ENCODE data around the gene C16orf92.
"Not testable (repeated sequence)": the region's sequence is repeated elsewhere in the genome, so short reads cannot be mapped to it uniquely, and the experiment has no call there.

The C16orf92 gene

DNA sequence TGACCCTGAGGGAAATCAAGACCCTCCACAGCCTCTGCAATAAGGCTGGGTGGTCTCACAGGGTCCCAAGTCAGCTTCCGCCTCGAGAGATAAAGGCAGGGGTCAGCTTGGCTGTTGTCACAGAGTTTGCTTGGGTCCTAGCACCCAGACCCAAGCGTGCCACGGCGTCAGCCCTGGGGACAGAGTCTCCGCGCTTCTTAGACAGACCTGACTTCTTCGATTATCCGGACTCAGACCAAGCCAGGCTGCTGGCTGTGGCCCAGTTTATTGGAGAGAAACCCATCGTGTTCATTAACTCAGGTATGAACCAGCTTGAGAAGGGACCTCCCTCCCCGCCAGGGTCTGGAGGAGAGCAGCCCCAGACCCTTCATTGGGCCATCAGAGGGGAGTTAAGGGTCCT, 588 bp downstream of the C16orf92 start:
- FAIRE-seq (no peak), DNase-seq (ENCODE audit: insufficient read length, low spot score) (no peak)

DNA sequence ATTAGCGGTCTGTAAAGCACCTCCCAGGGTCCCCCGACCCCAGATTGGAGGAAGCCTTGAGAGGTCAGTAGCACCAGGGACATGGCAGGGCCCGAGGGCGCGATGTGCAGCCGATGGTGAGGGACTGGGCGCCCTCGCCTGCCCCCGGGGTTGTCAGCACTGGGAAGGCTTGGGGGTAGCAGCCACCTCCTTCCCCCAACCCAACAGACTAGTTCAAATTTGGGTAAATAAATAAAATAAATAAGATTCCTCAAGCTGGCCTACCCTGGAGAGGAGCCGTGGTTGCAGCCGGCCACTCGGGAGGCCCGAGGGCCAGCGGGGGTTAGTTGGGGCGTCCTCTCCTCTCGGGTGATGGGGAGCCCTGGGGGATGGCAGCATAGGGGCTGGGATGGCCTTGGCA, 1.5 kb downstream of the C16orf92 start:
- FAIRE-seq (no peak), DNase-seq (ENCODE audit: insufficient read length, low spot score) (no peak)

DNA sequence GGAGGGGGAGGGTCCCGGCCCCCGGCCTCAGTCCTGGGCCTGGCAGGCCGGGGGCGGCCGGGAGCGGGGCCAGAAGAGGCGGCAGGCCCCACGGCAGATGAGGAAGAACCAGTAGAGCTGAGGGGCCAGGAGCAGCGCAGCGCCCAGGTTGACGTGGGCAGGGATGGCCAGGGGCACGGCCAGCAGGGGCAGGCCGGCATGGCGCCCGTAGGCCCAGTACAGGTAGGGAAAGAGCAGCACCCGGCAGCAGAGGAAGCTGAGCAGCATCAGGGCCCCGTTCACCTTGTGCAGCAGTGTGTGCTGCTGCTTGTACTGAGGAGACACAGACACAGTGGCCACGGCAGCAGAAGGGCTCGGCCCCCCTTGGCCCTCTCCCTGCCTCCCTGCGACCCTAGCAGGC, 2.2 kb downstream of the C16orf92 start:
- DNase-seq (ENCODE audit: insufficient read length, low spot score) (no peak), FAIRE-seq (no peak)

DNA sequence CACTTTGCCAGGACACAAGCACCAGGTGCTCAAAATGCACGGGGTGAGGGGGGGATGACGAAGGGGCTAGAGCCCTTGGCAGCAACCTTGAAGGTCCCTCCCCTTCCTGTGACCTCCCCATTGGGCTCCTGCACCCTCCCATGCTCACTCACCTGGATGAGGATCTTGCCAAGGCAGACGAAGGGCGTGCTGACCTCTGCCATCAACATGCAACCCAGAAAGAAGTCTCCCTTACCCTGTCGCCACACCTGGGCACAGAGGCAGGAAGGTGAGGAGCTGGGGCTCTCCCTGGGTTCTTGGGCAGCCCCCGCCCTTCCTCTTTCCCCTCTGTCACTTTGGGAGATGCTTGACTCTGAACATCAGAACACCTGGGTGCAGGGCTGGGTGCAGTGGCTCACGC, 2.6 kb downstream of the C16orf92 start:
- FAIRE-seq: no peak
- no peak for DNase-seq (ENCODE audit: insufficient read length, low spot score)

DNA sequence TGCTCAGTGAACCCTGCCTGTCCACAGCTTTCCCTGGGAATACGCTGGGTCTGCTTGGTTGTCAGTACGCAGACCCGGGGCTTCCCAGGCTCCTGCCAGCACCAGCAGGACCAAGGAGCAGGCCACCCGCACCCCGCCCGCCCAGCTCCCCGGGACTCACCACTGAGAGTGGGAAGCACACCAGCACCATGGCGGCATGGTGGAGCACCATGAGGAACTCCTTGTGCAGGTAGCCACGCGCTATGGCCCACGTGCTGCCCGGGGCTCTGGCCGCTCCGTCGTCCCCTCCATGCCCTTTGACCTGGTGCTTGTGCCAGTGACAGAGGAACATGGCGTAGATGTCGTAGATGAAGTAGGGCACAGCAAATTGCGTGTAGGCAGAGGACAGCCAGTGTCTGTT, 3.5 kb downstream of the C16orf92 start:
- FAIRE-seq: no peak
- DNase-seq (ENCODE audit: insufficient read length, low spot score): no peak

DNA sequence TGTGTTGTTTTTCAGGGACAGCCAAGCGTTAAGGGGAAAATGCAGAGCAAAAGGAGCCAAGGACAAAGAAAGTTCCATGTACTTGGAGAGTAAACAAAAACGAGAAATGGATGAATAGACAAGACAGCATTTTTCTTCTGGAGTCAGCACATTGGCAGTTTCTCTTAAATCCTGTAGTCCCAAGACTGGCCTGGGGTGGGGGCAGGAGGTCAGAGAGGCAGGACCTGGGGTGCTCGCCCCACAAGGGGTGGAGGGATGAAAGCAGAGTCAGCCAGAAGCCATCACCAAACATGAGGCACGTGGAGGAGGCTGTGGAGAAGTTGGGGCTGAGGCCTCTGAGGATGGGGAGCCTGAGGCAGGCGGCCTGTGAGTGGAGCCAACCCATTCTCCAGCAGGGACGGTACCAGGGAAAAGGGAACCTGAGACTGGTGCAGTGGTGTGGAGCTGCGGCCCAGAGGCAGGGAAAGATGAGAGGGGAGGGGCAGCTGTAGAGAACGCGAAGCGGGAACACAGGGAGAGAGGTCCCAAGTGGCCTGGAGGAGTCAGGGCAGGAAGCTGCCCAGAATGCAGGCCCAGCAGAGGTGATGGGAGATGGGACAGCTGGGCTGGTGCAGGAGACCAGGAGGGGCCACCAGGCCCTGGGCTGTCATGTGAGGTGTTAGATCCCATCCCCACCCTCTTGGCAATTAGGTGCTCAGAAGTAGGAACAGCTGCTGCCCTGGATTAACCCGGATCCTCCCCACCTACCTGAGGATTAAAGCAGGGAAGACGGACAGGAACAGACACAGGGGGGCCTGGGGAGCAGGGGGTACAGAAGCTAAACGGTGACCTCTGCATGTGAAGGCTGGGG, 4.8 kb downstream of the C16orf92 start:
- FAIRE-seq: no peak
- DNase-seq (ENCODE audit: insufficient read length, low spot score): no peak

DNA sequence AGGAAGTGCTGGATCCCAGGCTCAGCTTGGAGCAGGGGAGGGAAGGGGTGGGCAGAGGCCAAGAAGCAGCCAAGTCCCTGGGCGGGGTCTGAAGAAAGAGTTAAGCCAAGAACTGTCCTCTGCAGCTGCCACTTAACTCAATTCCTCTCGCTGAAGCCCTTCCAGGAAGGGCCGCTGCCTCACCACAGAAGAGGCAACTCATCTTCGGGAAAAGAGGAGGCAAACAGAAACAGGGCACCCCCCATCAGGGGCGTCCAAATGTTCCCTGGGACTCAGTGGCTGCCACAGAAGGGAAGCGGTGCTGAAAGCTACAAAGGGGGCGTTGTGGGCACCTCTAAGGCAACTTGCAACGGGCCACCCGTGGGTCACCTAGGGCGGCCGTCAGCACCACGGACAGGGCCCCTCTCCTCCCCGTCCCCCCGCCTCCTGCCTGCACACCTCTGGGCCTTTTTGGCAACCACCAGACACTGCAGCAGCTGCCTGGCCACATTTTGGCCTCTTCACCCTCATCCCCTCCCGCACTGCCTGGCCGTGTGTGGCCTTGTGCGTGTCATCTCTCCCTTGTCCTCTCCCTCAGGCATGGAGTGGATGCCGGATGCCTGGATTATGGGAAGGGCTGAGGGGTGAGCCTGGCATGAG, 5.6 kb downstream of the C16orf92 start:
- DNase-seq (ENCODE audit: insufficient read length, low spot score) (no peak), FAIRE-seq (no peak)

DNA sequence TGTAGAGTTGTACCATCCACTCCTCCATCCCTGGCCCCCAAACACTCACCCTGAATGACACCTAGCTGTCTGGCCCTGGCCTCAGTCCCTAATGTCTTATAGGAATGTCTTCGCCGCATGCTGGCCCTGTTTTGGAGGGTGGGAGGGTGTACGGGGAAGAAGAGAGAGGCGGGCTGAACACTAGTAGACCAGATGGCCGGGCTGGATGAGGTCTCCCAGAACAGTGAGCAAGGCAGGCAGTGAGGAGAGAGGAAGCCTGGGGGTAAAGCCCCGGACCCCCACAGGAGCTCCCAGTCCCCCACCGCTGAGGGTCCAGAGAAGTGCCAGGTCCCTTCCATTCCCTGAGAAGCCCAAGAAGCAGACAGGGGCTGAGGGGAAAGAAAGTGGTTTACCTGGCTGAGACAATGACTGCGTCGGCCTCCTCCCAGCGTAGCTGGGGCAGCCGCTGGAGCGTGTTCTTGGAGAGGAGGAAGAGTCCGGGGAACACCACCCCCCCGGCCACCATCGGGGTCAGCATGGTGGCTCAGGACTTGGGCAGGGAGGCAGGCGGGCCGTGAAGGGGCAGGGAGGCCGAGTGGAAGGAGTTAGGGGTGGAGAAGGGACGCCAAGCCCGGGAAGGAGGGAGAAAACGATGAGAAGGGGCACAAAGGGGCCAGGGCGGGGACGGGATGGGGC, 7.2 kb downstream of the C16orf92 start:
- FAIRE-seq: no peak

DNA sequence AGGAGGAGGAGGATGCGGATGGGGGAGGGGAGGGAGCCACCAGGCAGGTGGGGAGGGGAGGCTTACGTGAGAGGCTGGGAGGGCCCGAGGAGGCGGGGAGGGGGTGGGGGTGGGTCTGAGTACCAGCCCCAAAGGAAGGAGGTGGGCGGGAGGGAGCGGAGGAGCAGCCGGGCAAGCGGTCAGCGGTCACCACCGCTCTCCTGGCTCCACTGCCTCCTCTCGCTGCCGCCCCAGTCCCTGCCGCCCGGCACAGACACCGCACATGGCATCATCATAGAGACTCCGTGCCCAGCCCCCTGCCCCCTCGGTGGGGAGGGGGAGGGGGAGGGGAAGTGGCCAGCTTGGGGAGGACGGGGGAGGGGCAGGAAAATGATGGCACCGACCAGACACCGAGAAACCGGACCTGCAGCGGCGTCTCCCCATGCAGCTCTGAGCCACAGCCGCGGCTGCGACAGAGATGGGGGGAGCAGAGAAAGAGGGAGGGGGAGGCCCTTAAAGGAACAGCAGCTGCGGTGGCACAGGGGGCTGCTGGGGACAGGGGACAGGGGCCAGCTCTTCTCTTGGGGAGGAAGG, 7.9 kb downstream of the C16orf92 start, which contains the start of gene TLCD3B:
Gene TLCD3B, minus strand, starts transcription at position 431 of the 573 bp plus-strand sequence. CDS start 744 bp downstream, outside the sequence.
- no peak for FAIRE-seq
- DNase-seq (ENCODE audit: insufficient read length, low spot score): no peak

More for the DNA sequence above, 7.2 kb downstream of the C16orf92 start:
- no peak for DNase-seq (ENCODE audit: insufficient read length, low spot score)

DNA sequence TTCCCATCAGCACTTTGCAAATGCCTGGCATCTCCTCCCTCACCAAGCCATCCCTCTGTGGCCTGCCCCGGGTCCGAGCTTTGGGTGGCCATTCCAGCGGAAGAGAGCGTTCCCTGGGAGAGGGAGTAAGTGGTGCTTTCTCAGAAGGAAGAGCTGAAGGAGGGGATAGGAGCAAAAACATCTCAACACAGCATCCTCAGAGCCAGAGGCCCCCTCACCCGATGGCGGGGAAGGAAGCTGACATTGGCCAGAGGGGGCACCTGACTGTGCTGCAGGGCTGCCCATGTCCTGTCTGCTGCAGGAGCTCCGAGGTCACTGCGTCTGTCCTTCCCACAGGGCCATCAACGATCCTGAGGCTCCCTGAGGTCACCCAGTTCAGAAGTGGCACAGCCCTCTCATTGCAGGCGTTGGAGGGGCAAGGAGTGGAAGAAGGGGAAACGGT, 8.5 kb downstream of the C16orf92 start:
- DNase-seq (ENCODE audit: insufficient read length, low spot score) (no peak), FAIRE-seq (no peak)

DNA sequence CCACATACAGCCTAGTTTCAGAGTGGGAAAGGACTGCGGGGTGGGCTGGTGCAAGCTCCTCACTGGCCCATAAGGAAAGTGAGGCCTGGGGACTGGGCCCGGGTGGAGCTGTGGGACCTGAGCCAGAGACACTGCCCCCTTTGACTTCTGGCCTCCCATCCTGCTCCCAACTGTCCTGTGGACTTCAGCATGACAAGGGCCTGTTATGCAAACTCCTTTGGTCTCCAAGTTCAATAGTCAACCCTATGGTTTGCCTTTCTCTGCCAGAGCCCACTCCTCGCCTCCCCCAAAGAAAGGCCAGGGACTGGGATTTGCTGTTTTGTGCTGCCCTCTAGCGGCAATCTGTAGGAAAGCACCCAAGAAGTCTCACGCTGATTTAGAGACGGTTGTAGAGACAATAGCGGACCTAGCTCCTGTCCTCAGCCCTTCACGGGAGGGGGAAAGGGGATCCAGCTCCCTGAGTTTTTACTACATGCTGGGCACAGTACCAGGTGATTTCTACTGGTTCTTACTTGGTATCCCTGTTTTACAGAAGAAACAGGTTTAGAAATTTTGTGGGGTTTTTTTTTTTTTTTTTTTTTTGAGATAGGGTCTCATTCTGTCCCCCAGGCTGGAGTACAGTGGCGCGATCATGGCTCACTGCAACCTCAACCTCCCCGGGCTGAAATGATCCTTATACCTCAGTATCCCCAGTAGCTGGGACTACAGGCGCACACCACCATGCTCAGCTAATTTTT, 9.3 kb downstream of the C16orf92 start:
- DNase-seq (ENCODE audit: insufficient read length, low spot score) (peak; percentile 78), FAIRE-seq (peak; percentile 96)

DNA sequence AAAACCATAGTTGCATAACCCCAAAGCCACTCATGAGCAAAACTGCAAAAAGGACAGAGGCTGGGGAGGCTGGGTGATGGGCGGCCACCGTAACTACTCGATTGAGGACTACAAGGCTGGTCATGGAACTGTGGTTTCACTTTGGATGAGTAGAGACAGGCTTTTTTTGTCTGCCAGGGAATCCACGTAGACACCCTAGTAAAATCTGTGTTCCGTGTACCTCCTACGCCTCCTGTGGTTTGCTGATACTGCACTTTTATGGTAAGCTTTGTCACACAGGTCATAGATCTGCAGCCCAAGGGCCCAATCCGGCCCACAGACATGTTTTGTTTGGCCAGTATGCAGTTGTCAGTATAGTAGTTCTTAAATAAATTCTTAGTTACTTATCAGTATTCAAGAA, 10.3 kb downstream of the C16orf92 start:
- FAIRE-seq: no peak

DNA sequence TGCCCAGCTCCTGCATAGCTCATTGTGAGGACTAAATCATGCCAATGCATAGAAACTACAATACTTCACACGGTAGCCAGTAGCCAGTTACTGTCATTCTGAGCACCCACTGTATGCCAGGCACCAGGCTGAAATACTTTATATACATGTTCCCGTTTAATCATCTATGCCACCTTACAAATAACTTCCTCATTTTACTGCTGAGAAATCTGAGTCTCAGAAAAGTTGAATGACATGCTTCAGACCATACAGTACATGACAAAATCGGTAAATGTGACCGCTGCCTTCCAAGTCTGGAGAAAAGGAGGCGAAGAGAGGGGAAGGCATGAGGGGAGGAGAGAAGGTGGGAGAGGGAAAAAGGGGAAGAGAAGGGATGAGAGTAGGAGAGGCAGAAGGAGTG, 17.2 kb downstream of the C16orf92 start:
- FAIRE-seq (no peak), DNase-seq (ENCODE audit: insufficient read length, low spot score) (no peak)

More for the DNA sequence above, 10.3 kb downstream of the C16orf92 start:
- DNase-seq (ENCODE audit: insufficient read length, low spot score): no peak

DNA sequence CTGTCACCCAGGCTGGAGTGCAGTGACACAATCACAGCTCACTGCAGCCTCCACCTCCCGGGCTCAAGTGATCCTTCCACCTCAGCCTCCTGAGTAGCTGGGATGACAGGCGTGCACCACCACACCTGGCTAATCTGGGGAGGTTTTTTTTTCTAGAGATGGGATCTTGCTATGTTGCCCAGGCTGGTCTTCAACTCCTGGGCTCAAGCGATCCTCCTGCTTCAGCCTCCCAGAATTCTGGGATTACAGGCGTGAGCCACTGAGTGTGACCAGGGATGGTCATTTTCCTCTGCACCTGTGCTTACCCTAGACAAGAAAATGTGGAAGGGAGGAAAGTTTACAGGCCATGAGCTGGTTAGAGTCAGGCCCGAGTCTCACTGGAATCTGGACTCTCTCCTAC, 17.7 kb downstream of the C16orf92 start:
- DNase-seq (ENCODE audit: insufficient read length, low spot score); FAIRE-seq: not testable (repeated sequence)

DNA sequence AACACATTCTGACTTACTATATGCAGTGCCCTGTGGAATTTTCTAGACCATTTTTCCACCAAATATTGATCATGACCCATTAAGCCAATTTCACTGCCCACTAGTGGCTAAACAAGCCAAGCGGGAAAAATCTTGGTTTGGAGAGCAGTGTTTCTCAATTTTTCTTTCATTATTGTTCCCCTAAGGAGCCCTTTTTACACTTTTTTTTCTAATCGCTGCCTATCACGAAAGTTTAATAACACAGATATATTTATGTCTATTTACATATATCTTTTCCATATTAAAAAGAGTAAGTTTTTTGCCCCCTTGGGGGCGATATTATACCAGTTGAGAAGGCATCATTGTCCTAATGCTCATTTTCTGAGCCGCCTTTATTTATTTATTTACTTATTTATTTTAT, 18.8 kb downstream of the C16orf92 start:
- DNase-seq (ENCODE audit: insufficient read length, low spot score) (no peak), FAIRE-seq (no peak)

DNA sequence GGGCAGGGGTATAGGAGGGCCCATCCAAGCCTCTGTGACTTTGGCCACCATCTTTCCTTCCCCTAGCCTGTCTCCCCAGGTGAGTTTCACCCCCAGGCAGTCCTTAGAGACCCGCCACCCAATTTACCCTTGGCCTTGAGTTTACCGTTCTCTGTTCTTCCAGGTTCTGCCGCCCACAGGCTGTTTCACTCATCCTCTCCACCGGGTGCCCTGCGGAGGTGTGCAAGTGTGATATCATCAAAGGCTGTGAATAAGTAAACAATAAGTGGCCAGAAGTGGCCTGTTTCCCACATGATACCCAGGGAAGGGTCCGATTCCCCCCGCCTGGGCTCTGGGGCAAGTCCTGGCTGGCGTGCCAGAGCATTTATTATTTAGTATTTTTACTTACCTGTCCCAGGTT, 23.2 kb downstream of the C16orf92 start:
- no peak for FAIRE-seq

DNA sequence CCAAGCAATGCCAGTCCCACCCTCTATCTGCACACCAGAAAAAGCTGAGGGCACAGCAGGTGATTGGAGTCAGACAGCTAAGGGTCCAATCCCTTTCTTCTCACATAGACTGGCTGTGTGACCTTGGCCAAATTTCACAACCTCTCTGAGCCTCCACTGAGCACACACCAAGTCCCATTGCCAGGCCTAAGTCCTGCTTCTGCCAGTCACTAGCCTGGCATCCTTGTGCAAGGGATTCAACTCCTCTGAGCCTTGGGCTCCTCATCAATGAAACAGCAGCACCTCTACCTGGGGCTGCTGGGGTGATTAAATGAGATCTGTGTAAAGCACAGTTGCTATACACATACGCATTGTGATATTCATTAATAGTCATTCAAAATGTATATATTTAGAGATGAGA, 23.6 kb downstream of the C16orf92 start:
- DNase-seq (ENCODE audit: insufficient read length, low spot score) (no peak), FAIRE-seq (no peak)

More for the DNA sequence above, 23.2 kb downstream of the C16orf92 start:
- no peak for DNase-seq (ENCODE audit: insufficient read length, low spot score)

DNA sequence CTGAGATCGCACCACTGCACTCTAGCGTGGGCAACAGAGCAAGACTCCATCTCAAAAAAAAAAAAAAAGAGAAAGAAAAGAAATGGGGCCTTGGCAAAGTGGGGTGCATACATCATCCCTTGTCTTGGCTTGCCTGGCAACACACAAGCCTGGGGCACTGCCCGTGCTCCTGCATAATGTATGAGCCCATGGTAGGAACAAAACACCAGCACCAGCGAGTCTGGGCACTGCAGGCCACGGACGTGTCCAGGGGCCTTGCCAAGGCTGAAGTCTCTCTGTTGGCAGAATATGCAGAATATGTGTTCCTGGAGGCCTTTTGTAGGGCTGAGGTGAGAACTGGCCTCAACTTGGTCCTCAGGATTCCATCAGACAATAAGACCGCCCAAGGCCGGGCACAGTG, 26.9 kb downstream of the C16orf92 start:
- no peak for DNase-seq (ENCODE audit: insufficient read length, low spot score)
- FAIRE-seq: no peak

DNA sequence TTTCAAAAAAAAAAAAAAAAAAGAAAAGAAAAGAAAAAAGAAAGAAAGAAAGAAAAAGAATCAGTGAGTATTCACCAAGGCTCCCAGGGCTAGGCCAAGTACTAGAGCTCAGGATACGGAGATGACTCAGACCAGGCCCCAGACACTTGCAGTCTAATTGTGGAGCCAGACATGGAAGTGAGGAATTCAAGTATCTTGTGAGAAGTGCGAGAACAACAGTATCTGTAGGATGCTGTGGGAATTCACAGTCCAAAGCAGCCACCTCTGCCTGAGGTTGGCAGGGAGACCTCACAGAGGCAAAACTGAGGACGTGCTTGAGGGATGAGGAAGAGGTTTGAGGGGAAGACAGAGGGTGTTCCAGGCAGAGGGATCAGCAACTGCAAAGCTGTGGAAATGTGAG, 28.5 kb downstream of the C16orf92 start:
- FAIRE-seq: no peak
- DNase-seq (ENCODE audit: insufficient read length, low spot score): no peak

DNA sequence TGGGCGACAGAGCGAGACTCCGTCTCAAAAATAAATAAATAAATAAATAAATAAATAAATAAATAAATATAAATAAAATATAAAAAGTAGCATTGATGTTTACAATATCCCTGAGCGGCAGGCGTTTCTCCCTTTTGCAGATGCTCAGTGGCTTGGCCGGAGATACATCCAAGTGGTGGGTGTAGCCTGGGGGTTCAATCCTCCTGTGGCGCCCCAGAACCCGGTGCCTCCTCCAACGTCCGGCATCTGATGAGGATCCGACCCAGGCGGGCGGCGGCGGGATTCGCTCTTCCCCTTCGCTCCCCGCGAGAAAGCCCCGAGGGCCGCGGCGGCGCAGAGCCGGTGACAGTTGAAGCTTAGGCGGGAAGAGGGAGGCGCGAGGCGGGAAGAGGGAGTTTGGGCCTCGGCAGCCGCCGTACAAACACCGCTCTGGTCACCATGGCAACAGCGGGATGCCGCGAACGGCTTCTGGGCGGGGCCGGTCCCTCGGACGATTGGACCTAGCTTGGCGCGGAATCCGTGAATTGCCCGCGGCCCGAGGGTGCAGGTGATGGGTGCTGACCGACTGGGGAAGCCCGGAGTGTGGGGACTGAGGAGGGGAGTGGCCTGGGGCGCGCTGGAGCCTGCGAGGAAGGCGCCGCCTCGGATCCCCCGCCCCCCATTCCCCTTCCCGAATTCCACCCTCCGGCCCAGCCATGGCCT, 29.8 kb downstream of the C16orf92 start:
- peak; percentile 92 for DNase-seq (ENCODE audit: insufficient read length, low spot score)
- FAIRE-seq: peak; percentile 66

All from GM19239 (cell line).